ENCODE results near the gene KCNMA1.

KCNMA1 gene

GRCh38 chr10:77247031-77247990, 390.3 kb downstream of the KCNMA1 start:
- no peak overlapping the region for H3K4me3 ChIP-seq (ENCODE audit: low read depth, low read length)

GRCh38 chr10:77245953-77246352, 391.7 kb downstream of the KCNMA1 start:
- H3K27me3 ChIP-seq (ENCODE audit: control insufficient read depth, insufficient read depth, low read length) = no peaks in the 10 kb centered on the region
- H3K4me3 ChIP-seq (ENCODE audit: low read depth, low read length) = no peak overlapping the region
- no peak overlapping the region for H3K9ac ChIP-seq (ENCODE audit: low read depth, low read length)
- H3K36me3 ChIP-seq (ENCODE audit: control insufficient read depth, insufficient read depth, low read length) = no peaks in the 10 kb centered on the region
- no peaks in the 10 kb centered on the region for H3K9me3 ChIP-seq (ENCODE audit: control insufficient read depth, insufficient read depth, low read length)
- no peaks in the 10 kb centered on the region for H3K4me1 ChIP-seq (ENCODE audit: control insufficient read depth, insufficient read depth, low read length)

More at GRCh38 chr10:77247031-77247990, 390.3 kb downstream of the KCNMA1 start:
- Histone ChIP-seq H3K27me3 (ENCODE audit: control insufficient read depth, insufficient read depth, low read length) (no peaks in the 10 kb centered on the region), H3K9ac (ENCODE audit: low read depth, low read length) (no peak overlapping the region), H3K9me3 (ENCODE audit: control insufficient read depth, insufficient read depth, low read length) (no peaks in the 10 kb centered on the region), H3K36me3 (ENCODE audit: control insufficient read depth, insufficient read depth, low read length) (no peaks in the 10 kb centered on the region), H3K4me1 (ENCODE audit: control insufficient read depth, insufficient read depth, low read length) (no peaks in the 10 kb centered on the region)

- Histone ChIP-seq H3K27me3 (ENCODE audit: control insufficient read depth, insufficient read depth, low read length) (no peaks in the 10 kb centered on the region), H3K4me3 (ENCODE audit: low read depth, low read length) (no peak overlapping the region), H3K4me1 (ENCODE audit: control insufficient read depth, insufficient read depth, low read length) (no peaks in the 10 kb centered on the region), H3K36me3 (ENCODE audit: control insufficient read depth, insufficient read depth, low read length) (no peaks in the 10 kb centered on the region), H3K9me3 (ENCODE audit: control insufficient read depth, insufficient read depth, low read length) (no peaks in the 10 kb centered on the region), H3K9ac (ENCODE audit: low read depth, low read length) (no peak overlapping the region)
Observed at GRCh38 chr10:77244746-77245145, 392.9 kb downstream of the KCNMA1 start.

GRCh38 chr10:77244286-77244685, 393.3 kb downstream of the KCNMA1 start:
- H3K9ac ChIP-seq (ENCODE audit: low read depth, low read length) = no peak overlapping the region
- no peaks in the 10 kb centered on the region for H3K36me3 ChIP-seq (ENCODE audit: control insufficient read depth, insufficient read depth, low read length)
- no peaks in the 10 kb centered on the region for H3K27me3 ChIP-seq (ENCODE audit: control insufficient read depth, insufficient read depth, low read length)
- H3K4me1 ChIP-seq (ENCODE audit: control insufficient read depth, insufficient read depth, low read length) = no peaks in the 10 kb centered on the region
- H3K9me3 ChIP-seq (ENCODE audit: control insufficient read depth, insufficient read depth, low read length) = no peaks in the 10 kb centered on the region
- H3K4me3 ChIP-seq (ENCODE audit: low read depth, low read length) = no peak overlapping the region

- Histone ChIP-seq H3K4me3 (ENCODE audit: low read depth, low read length) (no peak overlapping the region), H3K4me1 (ENCODE audit: control insufficient read depth, insufficient read depth, low read length) (no peaks in the 10 kb centered on the region), H3K9ac (ENCODE audit: low read depth, low read length) (no peak overlapping the region), H3K36me3 (ENCODE audit: control insufficient read depth, insufficient read depth, low read length) (no peaks in the 10 kb centered on the region), H3K9me3 (ENCODE audit: control insufficient read depth, insufficient read depth, low read length) (no peaks in the 10 kb centered on the region), H3K27me3 (ENCODE audit: control insufficient read depth, insufficient read depth, low read length) (no peaks in the 10 kb centered on the region)
Observed at GRCh38 chr10:77241350-77241725, 396.3 kb downstream of the KCNMA1 start.

- H3K36me3 ChIP-seq (ENCODE audit: control insufficient read depth, insufficient read depth, low read length) = no peaks in the 10 kb centered on the region
- no peaks in the 10 kb centered on the region for H3K4me1 ChIP-seq (ENCODE audit: control insufficient read depth, insufficient read depth, low read length)
- no peak overlapping the region for H3K9ac ChIP-seq (ENCODE audit: low read depth, low read length)
- no peaks in the 10 kb centered on the region for H3K9me3 ChIP-seq (ENCODE audit: control insufficient read depth, insufficient read depth, low read length)
- H3K27me3 ChIP-seq (ENCODE audit: control insufficient read depth, insufficient read depth, low read length) = no peaks in the 10 kb centered on the region
- no peak overlapping the region for H3K4me3 ChIP-seq (ENCODE audit: low read depth, low read length)
Observed at GRCh38 chr10:77240706-77241349, 396.8 kb downstream of the KCNMA1 start.

GRCh38 chr10:77240041-77240652, 397.5 kb downstream of the KCNMA1 start:
- Histone ChIP-seq H3K4me1 (ENCODE audit: control insufficient read depth, insufficient read depth, low read length) (no peaks in the 10 kb centered on the region), H3K27me3 (ENCODE audit: control insufficient read depth, insufficient read depth, low read length) (no peaks in the 10 kb centered on the region), H3K9me3 (ENCODE audit: control insufficient read depth, insufficient read depth, low read length) (no peaks in the 10 kb centered on the region), H3K36me3 (ENCODE audit: control insufficient read depth, insufficient read depth, low read length) (no peaks in the 10 kb centered on the region), H3K4me3 (ENCODE audit: low read depth, low read length) (no peak overlapping the region), H3K9ac (ENCODE audit: low read depth, low read length) (no peak overlapping the region)

GRCh38 chr10:77237120-77237519, 400.5 kb downstream of the KCNMA1 start:
- Histone ChIP-seq H3K27me3 (ENCODE audit: control insufficient read depth, insufficient read depth, low read length) (no peaks in the 10 kb centered on the region), H3K9ac (ENCODE audit: low read depth, low read length) (no peak overlapping the region), H3K36me3 (ENCODE audit: control insufficient read depth, insufficient read depth, low read length) (no peaks in the 10 kb centered on the region), H3K4me1 (ENCODE audit: control insufficient read depth, insufficient read depth, low read length) (no peaks in the 10 kb centered on the region), H3K9me3 (ENCODE audit: control insufficient read depth, insufficient read depth, low read length) (no peaks in the 10 kb centered on the region), H3K4me3 (ENCODE audit: low read depth, low read length) (no peak overlapping the region)

GRCh38 chr10:77236700-77237099, 400.9 kb downstream of the KCNMA1 start:
- Histone ChIP-seq H3K4me1 (ENCODE audit: control insufficient read depth, insufficient read depth, low read length) (no peaks in the 10 kb centered on the region), H3K27me3 (ENCODE audit: control insufficient read depth, insufficient read depth, low read length) (no peaks in the 10 kb centered on the region), H3K36me3 (ENCODE audit: control insufficient read depth, insufficient read depth, low read length) (no peaks in the 10 kb centered on the region), H3K4me3 (ENCODE audit: low read depth, low read length) (no peak overlapping the region), H3K9ac (ENCODE audit: low read depth, low read length) (no peak overlapping the region), H3K9me3 (ENCODE audit: control insufficient read depth, insufficient read depth, low read length) (no peaks in the 10 kb centered on the region)

GRCh38 chr10:77236029-77236428, 401.6 kb downstream of the KCNMA1 start:
- no peaks in the 10 kb centered on the region for H3K27me3 ChIP-seq (ENCODE audit: control insufficient read depth, insufficient read depth, low read length)
- no peak overlapping the region for H3K4me3 ChIP-seq (ENCODE audit: low read depth, low read length)
- H3K9ac ChIP-seq (ENCODE audit: low read depth, low read length) = no peak overlapping the region
- no peaks in the 10 kb centered on the region for H3K9me3 ChIP-seq (ENCODE audit: control insufficient read depth, insufficient read depth, low read length)
- no peaks in the 10 kb centered on the region for H3K36me3 ChIP-seq (ENCODE audit: control insufficient read depth, insufficient read depth, low read length)
- H3K4me1 ChIP-seq (ENCODE audit: control insufficient read depth, insufficient read depth, low read length) = no peaks in the 10 kb centered on the region

- no peaks in the 10 kb centered on the region for H3K36me3 ChIP-seq (ENCODE audit: control insufficient read depth, insufficient read depth, low read length)
- no peaks in the 10 kb centered on the region for H3K27me3 ChIP-seq (ENCODE audit: control insufficient read depth, insufficient read depth, low read length)
- no peaks in the 10 kb centered on the region for H3K9me3 ChIP-seq (ENCODE audit: control insufficient read depth, insufficient read depth, low read length)
- H3K4me1 ChIP-seq (ENCODE audit: control insufficient read depth, insufficient read depth, low read length) = no peaks in the 10 kb centered on the region
- H3K4me3 ChIP-seq (ENCODE audit: low read depth, low read length) = no peak overlapping the region
- no peak overlapping the region for H3K9ac ChIP-seq (ENCODE audit: low read depth, low read length)
Observed at GRCh38 chr10:77234599-77234998, 403.0 kb downstream of the KCNMA1 start.
